A549 (cell line): ENCODE measurements around the gene UPK3A.

Source experiments
- BHLHE40 ChIP-seq: IDR thresholded peaks from 2 replicates; pipeline ENCODE4 v1.6.1; 2012; ENCODE audit warnings: low read depth, low read length, inconsistent platforms
- CBX2 ChIP-seq: fragments of 200-600 bp; sonication (generic); IDR thresholded peaks from 2 replicates; pipeline ENCODE4 v1.6.1; 2016; ENCODE audit warnings: low read depth, mild to moderate bottlenecking, borderline replicate concordance
- CBX8 ChIP-seq: fragments of 200-600 bp; sonication (generic); IDR thresholded peaks from 2 replicates; pipeline ENCODE4 v1.6.1; 2016
- MYC ChIP-seq: IDR thresholded peaks from 2 replicates; pipeline ENCODE4 v1.6.1; 2012; ENCODE audit warnings: mild to moderate bottlenecking, inconsistent platforms, low read length, improper control_type of control experiment, borderline replicate concordance
- PHF8 ChIP-seq: fragments of 200-600 bp; sonication (generic); IDR thresholded peaks from 2 replicates; pipeline ENCODE4 v1.6.1; 2016; ENCODE audit warnings: low read depth, mild to moderate bottlenecking, antibody characterized with exemption, moderate library complexity, borderline replicate concordance
- RNF2 ChIP-seq: fragments of 200-600 bp; sonication (generic); IDR thresholded peaks from 2 replicates; pipeline ENCODE4 v1.6.1; 2016; ENCODE audit warnings: low read depth, mild to moderate bottlenecking, antibody characterized with exemption, moderate library complexity, borderline replicate concordance
- ZFP36 ChIP-seq: fragments of 450-650 bp; IDR thresholded peaks from 2 replicates; pipeline ENCODE4 v1.6.1; 2014; ENCODE audit warnings: borderline replicate concordance; ENCODE audit not compliant: partially characterized antibody
- TF ChIP-seq, protein P1 (sequence below): IDR thresholded peaks from 2 replicates; pipeline ENCODE4 v1.6.1; 2012
- TF ChIP-seq, protein P2 (sequence below): fragments of >200 bp; sonication (Bioruptor Twin); formaldehyde crosslinking; IDR thresholded peaks from 3 replicates; pipeline ENCODE4 v1.5.1; 2016
- TF ChIP-seq, protein P3 (sequence below): fragments of 450-650 bp; IDR thresholded peaks from 2 replicates; pipeline ENCODE4 v1.6.1; 2014; ENCODE audit warnings: antibody characterized with exemption

DNA sequence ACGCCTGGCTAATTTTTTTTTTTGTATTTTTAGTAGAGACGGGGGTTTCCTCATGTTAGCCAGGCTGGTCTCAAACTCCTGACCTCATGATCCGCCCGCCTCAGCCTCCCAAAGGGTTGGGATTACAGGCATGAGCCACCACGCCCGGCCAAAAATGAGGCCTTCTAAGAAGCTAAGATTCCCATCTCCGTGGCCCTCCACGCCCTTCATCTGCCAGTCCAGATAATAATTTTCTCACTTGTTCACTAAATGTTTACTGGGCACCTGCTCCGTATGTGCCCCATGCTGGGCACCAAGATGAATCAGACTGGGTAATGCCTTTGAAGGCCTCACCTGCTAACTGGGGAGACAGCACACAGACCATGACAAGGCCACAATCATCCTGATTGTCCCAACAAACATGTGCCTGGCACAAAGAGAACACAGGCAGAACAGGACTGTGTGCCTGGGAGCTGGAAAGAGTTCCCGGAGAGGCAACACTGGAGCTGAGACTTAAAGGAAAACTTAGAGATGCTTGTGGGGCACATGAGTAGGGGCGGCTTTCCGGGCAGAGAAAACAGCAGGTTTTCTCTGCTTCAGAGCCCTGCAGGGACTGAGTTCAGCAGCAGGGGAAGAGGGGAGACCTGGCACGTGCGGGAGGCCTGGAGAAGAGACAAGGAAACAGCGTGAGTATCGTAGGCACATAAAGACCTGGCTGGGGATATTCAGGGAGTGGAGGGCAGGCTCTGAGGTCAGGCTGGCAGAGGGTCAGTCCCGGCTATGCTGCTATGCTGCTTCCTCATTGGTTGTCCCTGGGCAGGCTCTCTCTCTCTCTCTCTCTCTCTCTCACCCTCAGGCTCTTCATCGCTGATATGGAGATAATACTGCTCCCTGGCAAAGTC, 46.4 kb upstream of the UPK3A start:
- TF ChIP-seq CBX2 (no peak), ZFP36 (no peak), BHLHE40 (no peak), MYC (no peak), PHF8 (no peak), RNF2 (no peak), CBX8 (no peak)
- TF ChIP-seq, protein P1, sequence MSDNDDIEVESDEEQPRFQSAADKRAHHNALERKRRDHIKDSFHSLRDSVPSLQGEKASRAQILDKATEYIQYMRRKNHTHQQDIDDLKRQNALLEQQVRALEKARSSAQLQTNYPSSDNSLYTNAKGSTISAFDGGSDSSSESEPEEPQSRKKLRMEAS: no peak
- TF ChIP-seq, protein P2, sequence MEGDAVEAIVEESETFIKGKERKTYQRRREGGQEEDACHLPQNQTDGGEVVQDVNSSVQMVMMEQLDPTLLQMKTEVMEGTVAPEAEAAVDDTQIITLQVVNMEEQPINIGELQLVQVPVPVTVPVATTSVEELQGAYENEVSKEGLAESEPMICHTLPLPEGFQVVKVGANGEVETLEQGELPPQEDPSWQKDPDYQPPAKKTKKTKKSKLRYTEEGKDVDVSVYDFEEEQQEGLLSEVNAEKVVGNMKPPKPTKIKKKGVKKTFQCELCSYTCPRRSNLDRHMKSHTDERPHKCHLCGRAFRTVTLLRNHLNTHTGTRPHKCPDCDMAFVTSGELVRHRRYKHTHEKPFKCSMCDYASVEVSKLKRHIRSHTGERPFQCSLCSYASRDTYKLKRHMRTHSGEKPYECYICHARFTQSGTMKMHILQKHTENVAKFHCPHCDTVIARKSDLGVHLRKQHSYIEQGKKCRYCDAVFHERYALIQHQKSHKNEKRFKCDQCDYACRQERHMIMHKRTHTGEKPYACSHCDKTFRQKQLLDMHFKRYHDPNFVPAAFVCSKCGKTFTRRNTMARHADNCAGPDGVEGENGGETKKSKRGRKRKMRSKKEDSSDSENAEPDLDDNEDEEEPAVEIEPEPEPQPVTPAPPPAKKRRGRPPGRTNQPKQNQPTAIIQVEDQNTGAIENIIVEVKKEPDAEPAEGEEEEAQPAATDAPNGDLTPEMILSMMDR: no peak
- TF ChIP-seq, protein P3, sequence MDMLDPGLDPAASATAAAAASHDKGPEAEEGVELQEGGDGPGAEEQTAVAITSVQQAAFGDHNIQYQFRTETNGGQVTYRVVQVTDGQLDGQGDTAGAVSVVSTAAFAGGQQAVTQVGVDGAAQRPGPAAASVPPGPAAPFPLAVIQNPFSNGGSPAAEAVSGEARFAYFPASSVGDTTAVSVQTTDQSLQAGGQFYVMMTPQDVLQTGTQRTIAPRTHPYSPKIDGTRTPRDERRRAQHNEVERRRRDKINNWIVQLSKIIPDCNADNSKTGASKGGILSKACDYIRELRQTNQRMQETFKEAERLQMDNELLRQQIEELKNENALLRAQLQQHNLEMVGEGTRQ: no peak
